Activated T-helper 1 cell treated with anti-CD3 and anti-CD28 coated beads, Interleukin-2, amount 50 U/mL, for 16 hours (primary cell): ENCODE data around the gene COL9A2.
A peak's percentile ranks its signal among the peaks of the same experiment; 100 is the strongest.

Experiments used
- DNase-seq, 2 donors: peaks; one replicate each; pipeline ENCODE4 v3.0.0-alpha.2; 2020; ENCODE audit warnings: low read depth in 1 of 2, low spot score in 1 of 2

COL9A2 gene

GRCh38 chr1:40265298-40265697 is 51.8 kb downstream of the COL9A2 start:
- no peak for DNase-seq

- no peak for DNase-seq
These were observed 52.7 kb downstream of the COL9A2 start for GRCh38 chr1:40264354-40264781.

GRCh38 chr1:40258445-40258769 is 58.7 kb downstream of the COL9A2 start:
- no peak for DNase-seq

DNA sequence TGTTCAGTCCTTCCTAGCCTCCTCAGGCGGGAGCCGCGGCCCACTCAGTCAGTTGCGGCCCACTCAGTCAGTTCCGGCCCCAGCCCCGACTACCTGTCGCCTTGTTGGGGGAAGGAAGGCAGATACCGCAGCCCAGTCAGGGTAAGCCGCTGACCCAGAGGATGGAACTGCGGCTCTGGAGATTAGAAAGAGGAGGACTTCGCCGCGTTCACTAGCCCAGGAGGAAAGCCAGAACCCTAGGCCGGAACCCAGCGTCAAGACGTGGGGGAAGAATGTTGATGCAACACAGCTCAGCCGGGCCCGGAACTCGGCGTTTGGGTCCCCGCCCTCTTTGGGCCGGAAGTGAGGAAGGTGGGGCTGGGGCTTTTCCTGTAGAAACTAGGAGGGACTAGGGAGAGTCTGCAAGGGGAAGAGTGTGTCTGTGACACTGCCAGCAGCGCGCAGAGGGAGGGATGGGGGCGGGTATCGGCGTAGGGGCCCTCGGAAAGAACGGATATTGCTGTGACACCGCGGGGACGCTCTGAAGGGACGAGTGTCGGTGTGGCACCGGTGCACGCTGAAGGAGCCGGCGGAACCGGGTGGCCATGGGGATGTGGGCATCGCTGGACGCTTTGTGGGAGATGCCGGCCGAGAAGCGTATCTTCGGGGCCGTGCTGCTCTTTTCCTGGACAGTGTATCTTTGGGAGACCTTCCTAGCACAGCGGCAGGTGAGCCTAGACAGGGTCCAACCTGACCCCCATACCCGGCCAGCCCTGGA is 59.2 kb downstream of the COL9A2 start, which contains the start of gene ZMPSTE24:
TSS of gene ZMPSTE24 (plus strand) at position 549 of the 757 bp plus-strand sequence. CDS start at position 585, 36 bp downstream.
- DNase-seq = peak; percentile 90 to 95

DNA sequence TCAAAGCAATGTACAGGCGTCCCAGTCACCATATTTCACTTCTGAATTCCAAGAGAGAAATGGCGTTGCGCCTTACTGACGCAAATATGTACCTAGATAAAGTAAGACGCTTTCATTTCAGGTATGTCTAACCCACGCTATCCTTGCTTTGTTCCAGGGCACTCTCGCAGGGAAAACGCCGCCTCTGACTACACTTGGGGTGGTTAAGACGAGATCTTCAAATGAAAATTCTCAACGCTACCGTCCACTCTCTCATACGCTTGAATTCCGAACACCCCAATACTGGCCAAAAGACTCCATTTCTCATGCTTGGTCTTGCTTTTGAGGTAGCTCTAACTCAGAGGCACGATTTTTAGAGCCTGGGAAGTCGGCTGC is 59.8 kb downstream of the COL9A2 start:
- DNase-seq = no peak

GRCh38 chr1:40256401-40257084 is 60.5 kb downstream of the COL9A2 start:
- no peak for DNase-seq

- no peak for DNase-seq
These were observed 61.9 kb downstream of the COL9A2 start for GRCh38 chr1:40255231-40255630.

GRCh38 chr1:40252601-40253000 is 64.5 kb downstream of the COL9A2 start:
- no peak for DNase-seq

GRCh38 chr1:40251456-40251855 is 65.6 kb downstream of the COL9A2 start:
- no peak for DNase-seq
